A549 (cell line): ENCODE data around the gene TDRD9. TPM values are rescaled to one million over a fixed set of nuclear protein-coding genes. Genes with fewer than 3 reads are reported as not detected.

ENCODE experiments used
- ATAC-seq, 2 experiments: fragments of 200-7000 bp in 1 of 2; fragments of >200 bp in 1 of 2; cut with Nextera tagmentation in 1 of 2; cut with Tn5 transposase in 1 of 2; 3 replicates each; pipeline versions ENCODE4 v1.8.0 to v1.9.1; 2018 to 2020; ENCODE audit warnings: mild to moderate bottlenecking in 1 of 2, moderate library complexity in 1 of 2
- CTCF ChIA-PET: fragments of 300-600 bp; sonication (Branson Sonifier 250); formaldehyde crosslinking; extraction: SDS; loops from one replicate; lab custom pipeline; 2021; ENCODE audit warnings: antibody characterized with exemption, inconsistent platforms; lab: Yijun Ruan, JAX
- POLR2A ChIA-PET: fragments of 350-600 bp; formaldehyde crosslinking; extraction: SDS; loops from one replicate; lab custom pipeline; 2021; ENCODE audit warnings: antibody characterized with exemption, inconsistent platforms; lab: Yijun Ruan, JAX
- DNase-seq, 2 experiments: peaks; one replicate each; pipeline versions ENCODE4 v3.0.0 to v3.0.0-alpha.2; 2011 to 2016; ENCODE audit warnings: low read depth in 1 of 2, low spot score in 1 of 2
- FAIRE-seq: peaks from 2 replicates; lab custom pipeline; 2011; peaks lifted over from hg19 to GRCh38; lab: Jason Lieb, UNC
- H3K27ac ChIP-seq, 2 experiments: fragments of >200 bp; sonication (Bioruptor Twin); formaldehyde crosslinking; 3 replicates each; pipeline ENCODE4 v1.5.1; 2016 to 2017
- H3K4me1 ChIP-seq: fragments of >200 bp; sonication (Bioruptor Twin); formaldehyde crosslinking; 3 replicates; pipeline ENCODE4 v1.6.1; 2016
- H3K4me2 ChIP-seq: fragments of >200 bp; sonication (Bioruptor Twin); formaldehyde crosslinking; 3 replicates; pipeline ENCODE4 v1.6.1; 2016
- H3K4me3 ChIP-seq: fragments of >200 bp; sonication (Bioruptor Twin); formaldehyde crosslinking; 3 replicates; pipeline ENCODE4 v1.5.1; 2016
- H3K9me3 ChIP-seq: fragments of >200 bp; sonication (Bioruptor Twin); formaldehyde crosslinking; 3 replicates; pipeline ENCODE4 v1.6.1; 2016
- ATOH8 ChIP-seq: fragments of 250-450 bp; sonication (Bioruptor Pico); IDR thresholded peaks from 2 replicates; pipeline ENCODE4 v1.5.0; 2020; ENCODE audit warnings: low read depth, mild to moderate bottlenecking, moderate library complexity
- BCL3 ChIP-seq: fragments of >200 bp; sonication (Bioruptor Twin); formaldehyde crosslinking; IDR thresholded peaks from 3 replicates; pipeline ENCODE4 v1.6.1; 2016
- BHLHE40 ChIP-seq: IDR thresholded peaks from 2 replicates; pipeline ENCODE4 v1.6.1; 2012; ENCODE audit warnings: low read depth, low read length, inconsistent platforms
- CBX2 ChIP-seq: fragments of 200-600 bp; sonication (generic); IDR thresholded peaks from 2 replicates; pipeline ENCODE4 v1.6.1; 2016; ENCODE audit warnings: low read depth, mild to moderate bottlenecking, borderline replicate concordance
- CEBPB ChIP-seq, 2 experiments: fragments of >200 bp in 1 of 2; sonication (Bioruptor Twin) in 1 of 2; formaldehyde crosslinking in 1 of 2; IDR thresholded peaks; 2 replicates each; pipeline ENCODE4 v1.6.1; 2012 to 2016
- E2F6 ChIP-seq: IDR thresholded peaks from 2 replicates; pipeline ENCODE4 v1.6.1; 2012; ENCODE audit warnings: low read depth, borderline replicate concordance
- EHF ChIP-seq: fragments of 250-450 bp; sonication (Bioruptor Pico); IDR thresholded peaks from 2 replicates; pipeline ENCODE4 v1.5.0; 2020; ENCODE audit warnings: mild to moderate bottlenecking
- EHMT2 ChIP-seq: fragments of 200-600 bp; sonication (generic); IDR thresholded peaks from 2 replicates; pipeline ENCODE4 v1.6.1; 2016; ENCODE audit warnings: antibody characterized with exemption, low read depth, mild to moderate bottlenecking, moderate library complexity
- EP300 ChIP-seq, 2 experiments: fragments of >200 bp; sonication (Bioruptor Twin); formaldehyde crosslinking; IDR thresholded peaks; 2 replicates in 1 of 2; 3 replicates in 1 of 2; pipeline ENCODE4 v1.6.1; 2016 to 2017
- FOXS1 ChIP-seq: fragments of 250-450 bp; sonication (Bioruptor Pico); IDR thresholded peaks from 2 replicates; pipeline ENCODE4 v1.5.0; 2020; ENCODE audit warnings: mild to moderate bottlenecking, moderate library complexity
- HES2 ChIP-seq: fragments of >200 bp; sonication (Bioruptor Twin); formaldehyde crosslinking; IDR thresholded peaks from 2 replicates; pipeline ENCODE4 v1.6.1; 2016
- HEYL ChIP-seq: fragments of 250-450 bp; sonication (Bioruptor Pico); IDR thresholded peaks from 2 replicates; pipeline ENCODE4 v1.8.0; 2021; ENCODE audit warnings: mild to moderate bottlenecking, moderate library complexity
- HOXB13 ChIP-seq: fragments of 250-450 bp; sonication (Bioruptor Pico); IDR thresholded peaks from 2 replicates; pipeline ENCODE4 v1.5.0; 2020; ENCODE audit warnings: low read depth, mild to moderate bottlenecking, moderate library complexity
- KDM1A ChIP-seq: fragments of 200-600 bp; sonication (generic); IDR thresholded peaks from 2 replicates; pipeline ENCODE4 v1.6.1; 2016; ENCODE audit warnings: low read depth, mild to moderate bottlenecking
- KDM5A ChIP-seq: fragments of 200-600 bp; sonication (generic); IDR thresholded peaks from 2 replicates; pipeline ENCODE4 v1.6.1; 2016; ENCODE audit warnings: antibody characterized with exemption, mild to moderate bottlenecking
- MAX ChIP-seq: IDR thresholded peaks from 2 replicates; pipeline ENCODE4 v1.6.1; 2012
- MAZ ChIP-seq: fragments of 150-350 bp; IDR thresholded peaks from 2 replicates; pipeline ENCODE4 v1.6.1; 2014; ENCODE audit warnings: antibody characterized with exemption, low read depth, low read length, borderline replicate concordance
- MYC ChIP-seq: IDR thresholded peaks from 2 replicates; pipeline ENCODE4 v1.6.1; 2012; ENCODE audit warnings: mild to moderate bottlenecking, inconsistent platforms, low read length, improper control_type of control experiment, borderline replicate concordance
- NFE2L2 ChIP-seq: fragments of 150-350 bp; conservative IDR thresholded peaks from 2 replicates; pipeline ENCODE4 v1.6.1; 2014; ENCODE audit warnings: low read length
- NR3C1 ChIP-seq: fragments of >200 bp; sonication (Bioruptor Twin); formaldehyde crosslinking; IDR thresholded peaks from 3 replicates; pipeline ENCODE4 v1.6.1; 2017
- PBX3 ChIP-seq: IDR thresholded peaks from 2 replicates; pipeline ENCODE4 v1.6.1; 2012
- PHF8 ChIP-seq: fragments of 200-600 bp; sonication (generic); IDR thresholded peaks from 2 replicates; pipeline ENCODE4 v1.6.1; 2016; ENCODE audit warnings: low read depth, mild to moderate bottlenecking, antibody characterized with exemption, moderate library complexity, borderline replicate concordance
- POLR2AphosphoS2 ChIP-seq: conservative IDR thresholded peaks from 2 replicates; pipeline ENCODE4 v1.6.1; 2012; ENCODE audit warnings: low read length, improper control_type of control experiment, inconsistent platforms
- RARB ChIP-seq: fragments of 250-450 bp; sonication (Bioruptor Pico); IDR thresholded peaks from 2 replicates; pipeline ENCODE4 v1.8.0; 2021; ENCODE audit warnings: mild to moderate bottlenecking, moderate library complexity
- RCOR1 ChIP-seq: fragments of 150-350 bp; IDR thresholded peaks from 2 replicates; pipeline ENCODE4 v1.6.1; 2014; ENCODE audit warnings: antibody characterized with exemption, low read length, low read depth
- SREBF2 ChIP-seq: fragments of 450-650 bp; IDR thresholded peaks from 2 replicates; pipeline ENCODE4 v1.6.1; 2014; ENCODE audit warnings: mild to moderate bottlenecking, moderate library complexity
- TP53 ChIP-seq: fragments of 250-450 bp; sonication (Bioruptor Pico); IDR thresholded peaks from 2 replicates; pipeline ENCODE4 v1.5.0; 2021; ENCODE audit warnings: mild to moderate bottlenecking, moderate library complexity
- ZC3H11A ChIP-seq: fragments of 450-650 bp; IDR thresholded peaks from 2 replicates; pipeline ENCODE4 v1.6.1; 2014; ENCODE audit warnings: antibody characterized with exemption, mild to moderate bottlenecking
- ZNF302 ChIP-seq: fragments of 250-450 bp; sonication (Bioruptor Pico); IDR thresholded peaks from 2 replicates; pipeline ENCODE4 v1.9.0; 2021; ENCODE audit warnings: inconsistent platforms, mild to moderate bottlenecking, moderate library complexity
- ZSCAN20 ChIP-seq: fragments of 250-450 bp; sonication (Bioruptor Pico); IDR thresholded peaks from 2 replicates; pipeline ENCODE4 v1.8.0; 2022; ENCODE audit warnings: mild to moderate bottlenecking, moderate library complexity
- WGBS: methylation state at CpG from one replicate; pipeline ENCODE4 v1.1.6; 2017; ENCODE audit errors: missing lambda C conversion rate; 5-methylcytosine and 5-hydroxymethylcytosine counted together
- polyA plus RNA-seq, 4 experiments: library from polyadenylated mRNA; depleted of rRNA in 3 of 4; stranded (reverse); fragments of >200 nt; fragmentation: RNase III in 1 of 4; extraction: RNeasy Plus Mini Kit Qiagen cat#74134 plus additional on column Dnase treatment in 1 of 4; gene quantifications; 2 replicates in 3 of 4; 3 replicates in 1 of 4; pipeline ENCODE4 v1.2.3, GENCODE V29; 2011 to 2017

The TDRD9 gene
- polyA plus RNA-seq, 2 of the 4 experiments (the other 2 are of a cell fraction): 0.04 TPM; not detected in 1

GRCh38 chr14:103882503-103883262 is 45.6 kb upstream of the TDRD9 start:
- no peak for FAIRE-seq
- H3K4me1 ChIP-seq: peaks cover 21% of the 10 kb centered on the region
- no peak for TF ChIP-seq MYC
- no peak for TF ChIP-seq NFE2L2
- TF ChIP-seq BHLHE40: no peak
- no peak for TF ChIP-seq ZSCAN20 (CRISPR knock-in tag)
- TF ChIP-seq ATOH8 (CRISPR knock-in tag): no peak
- no peak for TF ChIP-seq NR3C1
- no peak for TF ChIP-seq CBX2
- no peak for TF ChIP-seq E2F6
- TF ChIP-seq POLR2AphosphoS2: no peak
- TF ChIP-seq HEYL (CRISPR knock-in tag): no peak
- TF ChIP-seq PHF8: no peak
- TF ChIP-seq KDM1A: no peak
- no peak for TF ChIP-seq BCL3
- no peak for TF ChIP-seq MAZ
- TF ChIP-seq KDM5A: no peak
- no peak for TF ChIP-seq SREBF2
- TF ChIP-seq, all 56 proteins: peak for 0
- DNase-seq: no peak
- Histone ChIP-seq H3K27ac (no peak overlapping the region; a peak in 4 of 6 replicates), H3K9me3 (no peaks in the 10 kb centered on the region), H3K4me3 (no peak overlapping the region), H3K4me2 (no peak overlapping the region)
- CTCF ChIA-PET: interaction anchor here (0.7 to 16.4 kb wide), 4 partner anchors 18 to 62 kb away, joined by 3 to 122 read pairs (median 4); no protein-coding TSS in a partner anchor
- POLR2A ChIA-PET: no interaction called here
- WGBS: 78% methylated on average over 3 of the region's 20 CpGs
- no peak for ATAC-seq

- H3K4me1 ChIP-seq: peaks cover 21% of the 10 kb centered on the region
- ChIA-PET POLR2A (no interaction called here), CTCF (interaction anchor here (1.4 to 16.4 kb wide), 2 partner anchors 17 to 27 kb away, joined by 6 to 122 read pairs; no protein-coding TSS in a partner anchor)
- TF ChIP-seq ZNF302 (CRISPR knock-in tag) (no peak), EP300 (IDR thresholded peaks at IDR 0.05) (no peak), NR3C1 (no peak), PBX3 (no peak), RARB (CRISPR knock-in tag) (no peak), FOXS1 (no peak), HES2 (no peak), HOXB13 (CRISPR knock-in tag) (no peak), EHF (CRISPR knock-in tag) (no peak), CBX2 (no peak), ZC3H11A (no peak), EHMT2 (no peak), RCOR1 (no peak), TP53 (no peak), MAX (no peak), CEBPB (IDR thresholded peaks at IDR 0.05) (no peak)
- H3K4me2 ChIP-seq: no peak overlapping the region
- no peak overlapping the region; a peak in 1 of 6 replicates for H3K27ac ChIP-seq
- no peaks in the 10 kb centered on the region for H3K9me3 ChIP-seq
- FAIRE-seq: no peak
- no peak overlapping the region for H3K4me3 ChIP-seq
- no peak for ATAC-seq
- no peak for DNase-seq
- 73% methylated on average over 3 of the region's 3 CpGs for WGBS
These were observed 45.1 kb upstream of the TDRD9 start for GRCh38 chr14:103883263-103883523.
